Measurements from ENCODE around the gene MAML3.

Gene MAML3

GRCh38 chr4:140099983-140100382, 54.0 kb downstream of the MAML3 start:
- TF ChIP-seq CTCF (IDR thresholded peaks at IDR 0.05; ENCODE audit: low read depth, low read length, missing control alignments) = no peak
- DNase-seq (ENCODE audit: low read depth) = no peak
- no peak overlapping the region for H3K4me3 ChIP-seq (ENCODE audit: low read depth, low read length)

DNA sequence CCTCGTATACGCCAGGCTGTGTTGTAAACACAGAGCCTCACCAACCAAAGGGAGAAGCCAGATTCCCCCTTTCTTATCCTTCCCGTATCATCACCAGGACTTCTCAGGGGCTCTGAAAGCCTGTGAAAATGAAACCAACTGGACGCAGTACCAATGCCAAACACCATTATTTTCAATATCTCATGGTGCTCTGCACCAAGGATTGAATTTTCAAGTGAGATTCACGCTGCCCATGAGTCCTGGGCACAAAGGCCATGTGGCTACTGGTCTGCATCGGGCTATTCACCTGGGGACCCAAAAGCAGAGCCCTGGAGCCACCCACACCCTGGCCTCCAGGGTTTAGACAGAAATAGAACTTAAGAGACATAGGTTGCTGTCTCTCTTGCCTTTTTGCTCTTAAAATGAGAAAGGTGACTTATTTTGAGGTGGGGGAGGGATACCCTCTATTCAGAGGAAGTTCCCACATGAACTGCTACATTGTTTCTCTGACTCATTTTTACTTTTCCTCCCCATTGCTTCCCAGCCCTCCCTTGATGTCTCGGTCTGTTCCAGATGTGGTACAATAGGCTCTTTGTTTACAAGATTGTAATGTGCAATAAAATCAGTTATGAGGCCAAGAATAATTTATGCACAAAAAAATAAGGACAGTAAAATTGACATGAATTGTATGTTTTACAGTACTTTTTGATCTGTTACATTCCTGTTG, 55.4 kb downstream of the MAML3 start:
- TF ChIP-seq CTCF (IDR thresholded peaks at IDR 0.05; ENCODE audit: low read depth, low read length, missing control alignments) = no peak
- H3K4me3 ChIP-seq (ENCODE audit: low read depth, low read length) = no peak overlapping the region
- DNase-seq (ENCODE audit: low read depth) = no peak

GRCh38 chr4:140097572-140097971, 56.4 kb downstream of the MAML3 start:
- DNase-seq (ENCODE audit: low read depth) = no peak
- no peak overlapping the region for H3K4me3 ChIP-seq (ENCODE audit: low read depth, low read length)
- no peak for TF ChIP-seq CTCF (IDR thresholded peaks at IDR 0.05; ENCODE audit: low read depth, low read length, missing control alignments)

DNA sequence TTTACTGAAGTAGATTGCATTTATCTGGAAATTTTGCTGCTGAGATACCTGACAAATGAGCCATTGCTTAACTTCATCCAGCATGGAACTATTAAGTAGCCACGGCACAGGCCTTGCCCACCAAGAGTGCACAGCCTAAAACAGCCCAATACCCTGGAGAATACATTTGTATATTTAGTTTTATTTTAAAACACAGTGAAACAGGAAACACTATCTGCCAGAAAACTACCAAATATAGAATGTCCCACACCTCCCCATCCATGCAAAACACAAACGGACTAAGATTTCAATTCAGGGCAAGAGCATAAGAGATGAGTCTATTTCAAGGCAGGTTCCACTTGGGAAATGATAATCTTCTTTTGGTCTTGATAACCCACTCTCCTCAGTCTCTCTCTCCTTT, 57.1 kb downstream of the MAML3 start:
- no peak overlapping the region for H3K4me3 ChIP-seq (ENCODE audit: low read depth, low read length)
- no peak for DNase-seq (ENCODE audit: low read depth)
- no peak for TF ChIP-seq CTCF (IDR thresholded peaks at IDR 0.05; ENCODE audit: low read depth, low read length, missing control alignments)

- no peak for TF ChIP-seq CTCF (IDR thresholded peaks at IDR 0.05; ENCODE audit: low read depth, low read length, missing control alignments)
- DNase-seq (ENCODE audit: low read depth) = no peak
- H3K4me3 ChIP-seq (ENCODE audit: low read depth, low read length) = no peak overlapping the region
Observed at GRCh38 chr4:140096483-140096861, 57.5 kb downstream of the MAML3 start.

- no peak overlapping the region for H3K4me3 ChIP-seq (ENCODE audit: low read depth, low read length)
- no peak for TF ChIP-seq CTCF (IDR thresholded peaks at IDR 0.05; ENCODE audit: low read depth, low read length, missing control alignments)
- DNase-seq (ENCODE audit: low read depth) = no peak
Observed at GRCh38 chr4:140095694-140096482, 58.1 kb downstream of the MAML3 start.
